GM12872 (cell line): ENCODE results near the gene KRT33B.

Source experiments
- TF ChIP-seq, protein P1 (sequence below): IDR thresholded peaks from 3 replicates; pipeline ENCODE4 v1.5.1; 2011; ENCODE audit warnings: low read depth, mild to moderate bottlenecking, low read length, moderate library complexity; ENCODE audit not compliant: insufficient read depth

The KRT33B gene

DNA sequence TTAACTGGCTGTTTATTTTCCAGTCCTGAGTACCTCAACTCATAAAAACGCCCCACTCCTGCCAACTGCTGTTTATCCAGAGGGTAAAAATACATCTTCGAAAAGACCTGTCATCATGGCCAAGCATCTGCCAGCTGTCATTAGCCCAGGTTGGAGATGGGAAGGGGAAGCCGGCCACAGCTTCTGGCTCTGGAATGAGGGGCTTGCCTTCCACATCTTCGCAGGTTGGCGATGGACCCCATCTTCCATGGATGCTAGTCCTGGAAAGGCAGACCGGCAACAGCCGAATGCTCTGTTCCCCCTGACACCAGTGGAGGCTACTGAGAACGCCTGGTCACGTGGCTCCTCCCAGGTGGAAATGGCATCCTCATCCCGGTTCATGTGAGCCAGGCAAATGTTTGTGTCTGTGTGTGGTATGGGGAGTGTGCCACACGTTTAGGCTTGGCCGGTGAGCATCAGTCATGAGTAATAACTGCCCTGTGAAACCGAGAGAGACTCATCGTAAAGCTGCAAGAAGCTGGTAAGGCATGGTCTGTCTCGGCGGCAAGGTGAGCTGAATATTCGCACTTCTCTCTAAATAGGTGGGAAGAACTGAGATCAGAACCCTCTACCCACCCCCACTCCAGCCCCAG lies 53.7 kb downstream of the KRT33B start:
- TF ChIP-seq, protein P1, sequence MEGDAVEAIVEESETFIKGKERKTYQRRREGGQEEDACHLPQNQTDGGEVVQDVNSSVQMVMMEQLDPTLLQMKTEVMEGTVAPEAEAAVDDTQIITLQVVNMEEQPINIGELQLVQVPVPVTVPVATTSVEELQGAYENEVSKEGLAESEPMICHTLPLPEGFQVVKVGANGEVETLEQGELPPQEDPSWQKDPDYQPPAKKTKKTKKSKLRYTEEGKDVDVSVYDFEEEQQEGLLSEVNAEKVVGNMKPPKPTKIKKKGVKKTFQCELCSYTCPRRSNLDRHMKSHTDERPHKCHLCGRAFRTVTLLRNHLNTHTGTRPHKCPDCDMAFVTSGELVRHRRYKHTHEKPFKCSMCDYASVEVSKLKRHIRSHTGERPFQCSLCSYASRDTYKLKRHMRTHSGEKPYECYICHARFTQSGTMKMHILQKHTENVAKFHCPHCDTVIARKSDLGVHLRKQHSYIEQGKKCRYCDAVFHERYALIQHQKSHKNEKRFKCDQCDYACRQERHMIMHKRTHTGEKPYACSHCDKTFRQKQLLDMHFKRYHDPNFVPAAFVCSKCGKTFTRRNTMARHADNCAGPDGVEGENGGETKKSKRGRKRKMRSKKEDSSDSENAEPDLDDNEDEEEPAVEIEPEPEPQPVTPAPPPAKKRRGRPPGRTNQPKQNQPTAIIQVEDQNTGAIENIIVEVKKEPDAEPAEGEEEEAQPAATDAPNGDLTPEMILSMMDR = no peak

DNA sequence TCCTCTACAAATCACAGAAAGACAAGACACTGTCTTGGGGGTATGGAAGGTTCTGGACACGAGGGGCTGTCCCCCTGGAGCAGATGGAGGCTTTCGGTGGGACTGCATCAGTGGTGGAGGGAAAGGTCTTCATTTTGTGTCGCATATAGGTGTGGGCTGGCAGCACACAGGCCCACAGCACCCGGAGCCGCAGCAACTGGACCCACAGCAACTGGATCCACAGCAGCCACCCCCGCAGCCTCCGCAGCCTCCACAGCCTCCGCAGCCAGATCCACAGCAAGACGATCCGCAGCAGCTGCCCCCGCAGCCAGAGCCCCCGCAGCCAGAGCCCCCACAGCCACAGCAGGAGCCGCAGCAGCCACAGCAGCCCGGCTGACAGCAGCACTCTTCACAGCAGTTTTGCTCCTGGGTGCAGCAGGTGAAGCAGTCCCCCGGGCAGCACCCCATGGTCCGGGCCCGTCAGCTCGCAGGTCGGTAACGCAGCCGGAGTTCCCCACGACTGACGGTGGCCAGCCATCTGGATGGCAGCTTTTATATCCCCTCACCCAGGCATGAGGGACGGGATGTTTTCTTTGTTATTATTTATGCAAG lies 54.3 kb downstream of the KRT33B start, which contains the start of gene KRTAP17-1:
TSS of gene KRTAP17-1 (minus strand) at position 507 of the 591 bp plus-strand sequence. CDS start at position 447, 60 bp downstream.
- TF ChIP-seq, protein P1 = no peak
